Neuron (in vitro differentiated cells): Measurements from ENCODE around the gene SRCAP.

Experiments used
- H2AFZ ChIP-seq: one replicate; pipeline ENCODE4 v1.6.1; 2013; ENCODE audit warnings: low read depth, mild to moderate bottlenecking, inconsistent platforms, low read length, moderate library complexity
- H3K27me3 ChIP-seq: one replicate; pipeline ENCODE4 v1.6.1; 2013; ENCODE audit warnings: low read length; ENCODE audit not compliant: insufficient read depth
- H3K36me3 ChIP-seq: one replicate; pipeline ENCODE4 v1.6.1; 2013; ENCODE audit warnings: low read length; ENCODE audit not compliant: insufficient read depth
- H3K4me1 ChIP-seq: one replicate; pipeline ENCODE4 v1.6.1; 2013; ENCODE audit warnings: low read length; ENCODE audit not compliant: insufficient read depth
- H3K4me3 ChIP-seq: 2 replicates; pipeline ENCODE4 v1.5.1; 2013; ENCODE audit warnings: mild to moderate bottlenecking, low read length, moderate library complexity
- H3K9me3 ChIP-seq: one replicate; pipeline ENCODE4 v1.6.1; 2013; ENCODE audit warnings: low read length

Gene SRCAP

DNA sequence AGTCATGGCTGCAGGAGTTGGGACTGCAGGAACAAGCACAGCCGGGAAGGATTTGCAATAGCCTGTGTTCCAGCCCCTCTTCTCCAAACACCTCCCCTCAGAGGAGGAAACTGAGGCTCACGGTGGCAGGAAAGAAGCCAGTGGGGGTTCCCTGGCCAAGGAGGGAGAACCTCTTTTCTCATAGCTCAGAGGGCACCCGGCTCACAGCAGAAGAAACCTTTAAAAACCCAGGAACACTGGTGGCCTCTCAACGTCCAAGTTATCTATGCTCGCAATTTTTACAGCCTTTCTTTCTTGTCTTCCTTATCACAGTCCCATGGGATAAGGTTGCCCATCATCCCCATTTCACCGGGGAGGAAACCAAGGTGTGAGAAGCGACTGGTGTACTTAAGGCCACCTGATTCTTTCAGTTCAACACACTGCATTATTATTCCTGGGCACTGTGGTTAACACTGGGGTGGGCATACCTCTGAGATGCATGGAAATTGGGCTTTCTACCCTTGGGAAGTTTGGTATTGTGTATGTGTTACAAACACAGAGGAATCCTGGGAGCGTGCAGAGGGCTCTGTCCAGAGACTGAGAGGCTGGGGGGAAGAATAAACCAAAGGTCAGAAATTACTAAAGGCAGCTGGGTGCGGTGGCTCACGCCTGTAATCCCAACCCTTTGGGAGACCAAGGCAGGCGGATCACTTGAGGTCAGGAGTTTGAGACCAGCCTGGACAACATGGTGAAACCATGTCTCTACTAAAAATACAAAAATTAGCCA is 88.8 kb downstream of the SRCAP start:
- H3K36me3 ChIP-seq: peaks cover 18% of the 10 kb centered on the region
- peaks cover 17% of the 10 kb centered on the region for H3K4me1 ChIP-seq
- no peaks in the 10 kb centered on the region for H3K9me3 ChIP-seq
- H2AFZ ChIP-seq: peak overlapping the region; percentile 86
- H3K4me3 ChIP-seq: peak overlapping the region; percentile 95
- no peaks in the 10 kb centered on the region for H3K27me3 ChIP-seq
